ENCODE results near the gene TPST1.
"Not testable (repeated sequence)": the region's sequence is repeated elsewhere in the genome, so short reads cannot be mapped to it uniquely, and the experiment has no call there.

The TPST1 gene

GRCh38 chr7:66379542-66380160 lies 174.5 kb downstream of the TPST1 start:
- no peak for DNase-seq (ENCODE audit: low read depth in 2 of 2)

DNA sequence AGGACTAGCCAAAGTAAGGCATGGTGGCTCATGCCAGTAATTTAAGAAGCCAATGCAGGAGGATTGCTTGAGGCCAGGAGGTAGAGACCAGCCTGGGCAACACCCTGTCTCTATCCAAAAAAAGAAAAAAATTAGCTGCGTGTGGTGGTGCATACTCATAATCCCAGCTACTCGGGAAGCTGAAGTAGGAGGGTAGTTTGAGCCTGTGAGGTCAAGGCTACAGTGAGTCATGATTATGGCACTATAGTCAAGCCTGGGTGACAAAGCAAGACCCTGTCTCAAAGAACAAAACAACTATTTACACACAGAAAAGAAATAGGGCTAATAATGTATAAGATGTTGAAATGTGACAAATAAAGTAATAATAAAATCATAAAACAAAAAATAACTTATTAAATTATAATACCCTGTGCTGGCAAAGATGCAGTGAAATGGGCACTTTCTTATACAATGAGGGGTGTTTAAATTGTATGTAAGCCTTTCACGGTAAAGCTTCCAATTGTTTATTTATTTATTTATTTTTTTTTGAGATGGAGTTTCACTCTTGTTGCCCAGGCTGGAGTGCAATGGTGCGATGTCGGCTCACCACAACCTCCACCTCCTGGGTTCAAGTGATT lies 175.2 kb downstream of the TPST1 start:
- no peak for DNase-seq (ENCODE audit: low read depth in 2 of 2)

DNA sequence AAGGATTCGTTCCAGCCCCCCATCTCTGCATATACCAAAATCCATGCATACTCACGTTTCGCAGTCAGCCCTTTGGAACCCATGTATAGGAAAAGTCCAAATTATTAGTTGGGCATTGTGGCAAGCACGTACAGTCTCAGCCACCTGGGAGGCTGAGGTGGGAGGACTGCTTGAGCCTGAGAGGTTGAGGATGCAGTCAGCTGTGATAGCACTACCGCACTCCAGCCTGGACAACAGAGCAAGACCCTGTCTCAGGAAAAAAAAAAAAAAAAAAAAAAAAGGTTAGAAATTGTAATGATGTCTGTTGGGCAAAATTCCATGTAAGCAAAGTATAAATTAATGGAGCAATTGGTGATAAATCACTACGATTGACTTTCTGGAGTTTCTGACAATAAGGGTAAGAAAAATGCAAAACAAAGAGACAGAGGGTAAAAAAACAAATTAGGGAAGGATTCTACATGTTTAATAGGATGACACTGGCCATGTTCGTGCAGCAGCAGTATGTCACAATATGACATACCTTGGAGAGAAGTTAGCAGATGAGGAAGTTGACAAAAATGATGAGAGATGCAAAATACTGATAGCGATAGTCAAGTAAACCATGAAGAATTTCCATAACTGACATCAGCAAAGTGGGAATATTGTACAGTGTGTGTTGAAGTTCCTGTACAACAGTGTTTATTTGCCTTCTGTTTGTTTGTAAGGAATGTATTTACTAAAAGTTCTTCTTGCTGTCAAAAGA lies 177.2 kb downstream of the TPST1 start:
- DNase-seq (ENCODE audit: low read depth in 2 of 2): not testable (repeated sequence)

DNA sequence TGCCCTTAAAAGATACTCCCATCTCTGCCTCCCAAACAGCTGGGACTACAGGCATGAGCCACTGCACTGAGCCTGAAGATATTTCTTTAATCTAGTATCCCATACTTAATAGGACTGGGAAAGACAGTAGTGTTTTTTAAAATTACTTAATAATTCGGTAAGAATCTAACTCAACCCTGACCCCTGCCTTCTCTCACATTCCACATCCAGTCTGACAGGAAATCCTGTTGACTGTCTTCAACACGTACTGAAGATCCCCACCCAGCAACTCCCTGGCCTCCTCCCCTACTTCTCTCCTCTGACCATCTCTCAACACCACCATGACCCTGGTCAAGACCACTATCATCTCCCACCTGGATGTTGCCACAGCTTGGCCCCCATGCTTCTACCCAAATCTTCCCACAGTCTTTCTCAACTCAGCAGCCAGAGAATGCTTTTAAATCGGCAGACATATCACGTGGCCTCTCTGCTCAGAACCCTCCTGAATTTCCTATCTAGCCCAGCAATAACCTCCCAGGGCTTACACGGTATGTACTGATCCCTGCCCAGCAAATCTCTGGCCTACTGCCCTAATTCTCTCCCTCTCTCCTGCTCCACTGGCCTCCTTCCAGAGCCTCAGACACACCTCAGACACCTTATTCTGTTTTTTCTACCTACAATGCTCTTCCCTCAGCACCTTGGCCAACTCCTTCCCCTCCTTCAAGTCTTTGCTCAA lies 180.2 kb downstream of the TPST1 start:
- not testable (repeated sequence) for DNase-seq (ENCODE audit: low read depth in 2 of 2)

DNA sequence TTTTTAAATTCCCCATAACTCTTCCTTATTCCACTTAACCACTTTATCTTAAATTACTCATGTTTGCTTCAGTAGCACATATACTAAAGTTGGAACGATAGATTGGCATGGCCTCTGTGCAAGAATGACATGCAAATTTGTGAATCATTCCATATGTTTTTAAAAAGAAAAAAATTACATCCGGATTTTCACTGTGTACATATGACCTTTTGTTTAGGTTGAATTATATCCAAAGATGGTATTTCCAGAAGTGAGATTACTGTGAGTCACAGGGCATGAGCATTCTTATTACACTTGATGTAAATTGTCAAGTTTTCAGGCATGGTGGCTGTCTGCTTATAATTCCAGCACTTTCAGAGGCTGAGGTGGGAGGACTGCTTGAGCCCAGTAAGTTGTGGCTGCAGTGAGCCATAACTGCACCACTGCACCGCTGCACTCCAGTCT lies 190.0 kb downstream of the TPST1 start:
- DNase-seq (ENCODE audit: low read depth in 2 of 2): not testable (repeated sequence)

DNA sequence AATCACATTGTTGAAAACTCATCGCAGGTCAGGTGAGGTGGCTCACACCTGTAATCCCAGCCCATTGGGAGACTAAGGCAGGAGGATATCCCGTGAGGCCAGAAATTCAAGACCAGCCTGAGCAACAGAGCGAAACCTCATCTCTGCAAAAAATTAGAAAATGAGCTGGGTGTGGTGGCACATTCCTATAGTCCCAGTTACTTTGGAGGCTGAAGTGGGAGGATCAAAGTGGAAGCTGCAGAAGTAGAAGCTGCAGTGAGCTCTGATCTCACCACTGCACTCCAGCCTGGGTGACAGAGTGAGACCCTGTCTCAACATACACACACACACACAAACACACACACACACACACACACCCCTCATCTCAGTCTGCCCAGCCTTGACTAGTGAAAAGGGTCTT lies 190.9 kb downstream of the TPST1 start:
- DNase-seq (ENCODE audit: low read depth in 2 of 2): not testable (repeated sequence)

- not testable (repeated sequence) for DNase-seq (ENCODE audit: low read depth in 2 of 2)
These were observed 193.7 kb downstream of the TPST1 start for GRCh38 chr7:66398841-66399240.

DNA sequence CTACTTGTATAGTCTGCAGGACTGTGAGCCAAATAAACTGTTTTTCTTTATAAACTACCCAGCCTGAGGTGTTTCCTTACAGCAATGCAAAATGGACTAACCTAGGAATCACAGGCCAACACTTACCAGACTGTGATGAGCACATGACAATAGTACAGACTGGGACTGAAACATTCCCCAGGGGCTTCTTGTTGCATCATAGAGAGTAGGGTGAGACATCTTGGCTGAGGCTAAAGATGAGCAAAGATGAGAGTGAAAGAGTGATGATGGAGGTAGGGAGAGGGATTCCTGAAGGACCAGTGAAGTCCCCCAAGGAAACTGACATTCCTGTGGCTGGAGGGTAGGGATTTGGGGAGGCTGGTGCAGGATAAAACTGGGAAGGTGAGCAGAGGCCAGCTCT lies 194.4 kb downstream of the TPST1 start:
- no peak for DNase-seq (ENCODE audit: low read depth in 2 of 2)

GRCh38 chr7:66400400-66400799 lies 195.3 kb downstream of the TPST1 start:
- DNase-seq (ENCODE audit: low read depth in 2 of 2): no peak

DNA sequence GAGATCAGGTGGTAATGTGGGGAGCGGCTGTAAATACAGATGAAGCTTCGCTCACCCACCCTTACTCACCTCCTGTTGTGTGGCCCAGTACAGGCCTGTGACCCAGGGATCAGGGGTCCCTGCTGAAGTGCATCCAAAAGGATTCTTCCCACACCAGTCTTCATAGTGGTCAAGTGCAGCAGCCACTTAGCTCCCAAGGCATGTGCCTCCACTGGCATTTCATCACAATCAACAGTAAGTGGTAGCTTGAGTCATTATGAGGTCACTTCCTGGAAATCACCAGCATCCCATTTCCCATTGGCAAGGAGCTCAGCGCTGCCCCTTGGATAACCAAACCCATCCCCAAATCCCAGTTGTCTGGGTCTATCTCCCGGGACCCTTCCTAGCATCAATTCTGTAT lies 196.0 kb downstream of the TPST1 start:
- not testable (repeated sequence) for DNase-seq (ENCODE audit: low read depth in 2 of 2)

DNA sequence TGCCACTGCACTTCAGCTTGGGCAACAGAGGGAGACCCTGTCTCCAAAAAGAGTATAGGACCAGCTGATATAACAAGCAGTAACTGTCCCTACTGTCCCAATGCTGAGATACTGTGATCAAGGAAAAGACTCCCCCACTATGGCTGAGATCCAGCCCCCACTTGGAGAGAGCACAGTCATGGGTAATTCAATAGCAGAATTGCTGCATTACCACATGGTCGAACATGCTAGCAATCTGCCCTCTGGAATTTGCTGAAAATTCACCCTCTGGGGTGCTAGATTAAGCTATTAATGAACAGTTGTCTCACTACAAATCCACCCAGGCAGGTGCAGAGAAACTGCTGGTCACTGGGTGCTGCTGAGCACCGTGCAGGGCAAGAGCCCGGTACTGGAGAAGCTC lies 196.8 kb downstream of the TPST1 start:
- not testable (repeated sequence) for DNase-seq (ENCODE audit: low read depth in 2 of 2)

GRCh38 chr7:66403564-66403963 lies 198.4 kb downstream of the TPST1 start:
- no peak for DNase-seq (ENCODE audit: low read depth in 2 of 2)

GRCh38 chr7:66409493-66409892 lies 204.4 kb downstream of the TPST1 start:
- DNase-seq (ENCODE audit: low read depth in 2 of 2): no peak

Data from stimulated activated CD4-positive, alpha-beta T cell treated with anti-CD3 and anti-CD28 coated beads, Interleukin-1b, Interleukin-23, amount 100 ng/mL, for 1 hour (primary cell).